WTC11 (cell line): ENCODE measurements around the gene NDUFB3. TPM values are rescaled to one million over a fixed set of nuclear protein-coding genes. Genes with fewer than 3 reads are reported as not detected.
"Not testable (repeated sequence)": the region's sequence is repeated elsewhere in the genome, so short reads cannot be mapped to it uniquely, and the experiment has no call there.

ENCODE experiments used
- ATAC-seq: fragments of 200-7000 bp; cut with Tn5 transposase; 2 replicates; pipeline ENCODE4 v1.10.0; 2021; ENCODE audit warnings: mild to moderate bottlenecking, moderate library complexity
- CTCF ChIA-PET: fragments of 300-600 bp; sonication (Branson Sonifier 250); formaldehyde crosslinking; loops from one replicate; lab custom pipeline; 2021; ENCODE audit warnings: antibody characterized with exemption; lab: Charles Lee
- POLR2A ChIA-PET: fragments of 350-600 bp; sonication (Branson Sonifier 250); formaldehyde crosslinking; loops from one replicate; lab custom pipeline; 2021; ENCODE audit warnings: antibody characterized with exemption; lab: Charles Lee
- DNase-seq: peaks from one replicate; pipeline ENCODE4 v3.0.0; 2021; ENCODE audit warnings: low spot score
- H3K27ac Mint-ChIP-seq: 2 replicates; pipeline ENCODE4 v1.8.0; 2021; ENCODE audit warnings: mixed read lengths
- H3K27me3 Mint-ChIP-seq: 2 replicates; pipeline ENCODE4 v1.8.0; 2021; ENCODE audit warnings: low read depth, mild to moderate bottlenecking, moderate library complexity, mixed read lengths
- H3K36me3 Mint-ChIP-seq: 2 replicates; pipeline ENCODE4 v1.8.0; 2021; ENCODE audit warnings: mixed read lengths
- H3K4me1 Mint-ChIP-seq: 2 replicates; pipeline ENCODE4 v1.8.0; 2022; ENCODE audit warnings: mixed read lengths
- H3K4me3 Mint-ChIP-seq: 2 replicates; pipeline ENCODE4 v1.8.0; 2021; ENCODE audit warnings: mild to moderate bottlenecking, moderate library complexity, mixed read lengths
- H3K9me3 Mint-ChIP-seq: 2 replicates; pipeline ENCODE4 v1.8.0; 2021; ENCODE audit warnings: mixed read lengths
- E2F5 ChIP-seq: sonication (generic); formaldehyde crosslinking; IDR thresholded peaks from 2 replicates; pipeline ENCODE4 v1.8.1; 2022; ENCODE audit warnings: mild to moderate bottlenecking, moderate library complexity, missing genetic modification reagents
- ETV6 ChIP-seq: sonication (generic); formaldehyde crosslinking; IDR thresholded peaks from 2 replicates; pipeline ENCODE4 v1.8.1; 2022; ENCODE audit warnings: mild to moderate bottlenecking, missing genetic modification reagents
- GABPB1 ChIP-seq: sonication (generic); formaldehyde crosslinking; IDR thresholded peaks from 2 replicates; pipeline ENCODE4 v1.8.1; 2023; ENCODE audit warnings: mild to moderate bottlenecking, missing genetic modification reagents
- JAZF1 ChIP-seq: fragments of 250-450 bp; sonication (Bioruptor Pico); IDR thresholded peaks from 2 replicates; pipeline ENCODE4 v1.9.0; 2021; ENCODE audit warnings: moderate library complexity, mild to moderate bottlenecking, inconsistent platforms
- MAX ChIP-seq: sonication (generic); formaldehyde crosslinking; IDR thresholded peaks from 2 replicates; pipeline ENCODE4 v1.8.0; 2022; ENCODE audit warnings: mild to moderate bottlenecking, missing genetic modification reagents
- NR3C1 ChIP-seq: sonication (generic); formaldehyde crosslinking; conservative IDR thresholded peaks from 2 replicates; pipeline ENCODE4 v1.8.1; 2023; ENCODE audit warnings: low read depth, mild to moderate bottlenecking, missing genetic modification reagents
- OVOL2 ChIP-seq: fragments of 250-450 bp; sonication (Bioruptor Pico); IDR thresholded peaks from 2 replicates; pipeline ENCODE4 v1.9.0; 2021; ENCODE audit warnings: mild to moderate bottlenecking, borderline replicate concordance
- PRDM15 ChIP-seq: sonication (generic); formaldehyde crosslinking; IDR thresholded peaks from 2 replicates; pipeline ENCODE4 v1.8.0; 2022; ENCODE audit warnings: missing genetic modification reagents
- ZNF263 ChIP-seq: sonication (generic); formaldehyde crosslinking; IDR thresholded peaks from 2 replicates; pipeline ENCODE4 v1.8.1; 2022; ENCODE audit warnings: low read depth, mild to moderate bottlenecking, moderate library complexity, missing genetic modification reagents
- ZNF671 ChIP-seq: fragments of 250-450 bp; sonication (Bioruptor Pico); IDR thresholded peaks from 2 replicates; pipeline ENCODE4 v1.8.0; 2021; ENCODE audit warnings: mild to moderate bottlenecking
- total RNA-seq: library from RNA; stranded (reverse); gene quantifications from 3 replicates; pipeline ENCODE4 v1.2.3, GENCODE V29; 2021
- TF ChIP-seq, protein P1 (sequence below): sonication (generic); formaldehyde crosslinking; IDR thresholded peaks from 2 replicates; pipeline ENCODE4 v1.8.0; 2022; ENCODE audit warnings: mild to moderate bottlenecking, missing genetic modification reagents
- TF ChIP-seq, protein P2 (sequence below): sonication (generic); formaldehyde crosslinking; IDR thresholded peaks from 2 replicates; pipeline ENCODE4 v1.8.0; 2023; ENCODE audit warnings: missing genetic modification reagents, mild to moderate bottlenecking, borderline replicate concordance
- TF ChIP-seq, protein P3 (sequence below): sonication (generic); formaldehyde crosslinking; IDR thresholded peaks from 2 replicates; pipeline ENCODE4 v1.8.0; 2023; ENCODE audit warnings: missing genetic modification reagents

Gene NDUFB3
- total RNA-seq, 1 experiment from 2014 or later = 66.8 TPM

DNA sequence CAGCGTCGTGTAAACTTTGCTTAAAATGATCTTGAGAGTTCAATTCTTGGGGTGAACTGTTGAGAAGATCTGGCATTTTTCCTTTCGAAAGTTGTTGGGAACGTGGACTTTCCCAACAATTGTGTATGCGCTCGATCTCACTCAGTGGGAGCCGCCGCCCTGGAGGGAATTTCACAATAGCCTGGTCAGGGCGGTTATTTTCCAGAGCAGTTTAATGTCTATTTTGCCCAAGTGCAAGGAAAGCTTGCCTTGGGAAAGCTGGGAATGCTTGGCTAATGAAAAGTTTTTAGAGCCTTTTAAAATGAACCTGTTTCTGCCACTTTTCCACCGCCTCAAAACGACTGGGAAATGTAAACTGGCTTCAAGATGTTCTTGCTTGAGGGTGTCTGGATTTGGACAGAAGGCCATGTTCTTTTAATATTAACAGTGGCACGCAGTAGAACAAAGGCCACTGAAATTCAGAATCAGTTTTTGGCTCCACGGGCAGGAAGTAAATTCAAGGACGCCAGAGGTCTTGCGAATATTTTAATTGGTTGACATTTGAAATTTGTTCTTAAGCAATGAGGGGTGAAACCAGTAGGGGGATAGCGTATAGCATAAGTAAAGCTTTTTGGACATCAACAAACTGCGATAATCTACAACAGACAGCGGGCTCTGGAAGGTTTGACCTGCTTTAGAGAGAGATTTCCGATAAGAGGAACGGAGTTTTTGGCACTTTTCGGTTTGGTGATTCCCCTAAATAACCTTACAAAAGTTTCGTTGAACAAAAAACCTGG, 45.3 kb downstream of the NDUFB3 start (continued):
- TF ChIP-seq ETV6 (CRISPR knock-in tag) = no peak
- no peak for TF ChIP-seq JAZF1 (CRISPR knock-in tag)
- TF ChIP-seq, protein P1, sequence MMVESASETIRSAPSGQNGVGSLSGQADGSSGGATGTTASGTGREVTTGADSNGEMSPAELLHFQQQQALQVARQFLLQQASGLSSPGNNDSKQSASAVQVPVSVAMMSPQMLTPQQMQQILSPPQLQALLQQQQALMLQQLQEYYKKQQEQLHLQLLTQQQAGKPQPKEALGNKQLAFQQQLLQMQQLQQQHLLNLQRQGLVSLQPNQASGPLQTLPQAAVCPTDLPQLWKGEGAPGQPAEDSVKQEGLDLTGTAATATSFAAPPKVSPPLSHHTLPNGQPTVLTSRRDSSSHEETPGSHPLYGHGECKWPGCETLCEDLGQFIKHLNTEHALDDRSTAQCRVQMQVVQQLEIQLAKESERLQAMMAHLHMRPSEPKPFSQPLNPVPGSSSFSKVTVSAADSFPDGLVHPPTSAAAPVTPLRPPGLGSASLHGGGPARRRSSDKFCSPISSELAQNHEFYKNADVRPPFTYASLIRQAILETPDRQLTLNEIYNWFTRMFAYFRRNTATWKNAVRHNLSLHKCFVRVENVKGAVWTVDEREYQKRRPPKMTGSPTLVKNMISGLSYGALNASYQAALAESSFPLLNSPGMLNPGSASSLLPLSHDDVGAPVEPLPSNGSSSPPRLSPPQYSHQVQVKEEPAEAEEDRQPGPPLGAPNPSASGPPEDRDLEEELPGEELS (CRISPR knock-in tag) = no peak
- no peak for TF ChIP-seq OVOL2 (CRISPR knock-in tag)
- TF ChIP-seq ZNF671 (CRISPR knock-in tag) = no peak
- TF ChIP-seq, all 79 proteins: peak for 0

- not testable (repeated sequence) for H3K9me3 Mint-ChIP-seq, H3K36me3 Mint-ChIP-seq, H3K27me3 Mint-ChIP-seq, DNase-seq, ATAC-seq
- peaks cover 43% of the 10 kb centered on the region for H3K4me1 Mint-ChIP-seq
- ChIA-PET POLR2A (interaction anchor here (0.6 to 1.5 kb wide), 5 partner anchors 9 to 229 kb away, joined by 3 to 5 read pairs (median 3); partner anchors contain the start of genes NIF3L1, ORC2 and PPIL3), CTCF (interaction anchor here (0.6 to 2.9 kb wide), 9 partner anchors 11 to 154 kb away, joined by 3 to 16 read pairs (median 5); partner anchors contain the start of genes CASP10 and ORC2)
- 0 out of 2 replicates have a peak overlapping the region, but pooled peaks have one; percentile 93 for H3K27ac Mint-ChIP-seq
- H3K4me3 Mint-ChIP-seq = peak overlapping the region; percentile 88
Observed at GRCh38 chr2:201117735-201118094, 45.9 kb downstream of the NDUFB3 start.

DNA sequence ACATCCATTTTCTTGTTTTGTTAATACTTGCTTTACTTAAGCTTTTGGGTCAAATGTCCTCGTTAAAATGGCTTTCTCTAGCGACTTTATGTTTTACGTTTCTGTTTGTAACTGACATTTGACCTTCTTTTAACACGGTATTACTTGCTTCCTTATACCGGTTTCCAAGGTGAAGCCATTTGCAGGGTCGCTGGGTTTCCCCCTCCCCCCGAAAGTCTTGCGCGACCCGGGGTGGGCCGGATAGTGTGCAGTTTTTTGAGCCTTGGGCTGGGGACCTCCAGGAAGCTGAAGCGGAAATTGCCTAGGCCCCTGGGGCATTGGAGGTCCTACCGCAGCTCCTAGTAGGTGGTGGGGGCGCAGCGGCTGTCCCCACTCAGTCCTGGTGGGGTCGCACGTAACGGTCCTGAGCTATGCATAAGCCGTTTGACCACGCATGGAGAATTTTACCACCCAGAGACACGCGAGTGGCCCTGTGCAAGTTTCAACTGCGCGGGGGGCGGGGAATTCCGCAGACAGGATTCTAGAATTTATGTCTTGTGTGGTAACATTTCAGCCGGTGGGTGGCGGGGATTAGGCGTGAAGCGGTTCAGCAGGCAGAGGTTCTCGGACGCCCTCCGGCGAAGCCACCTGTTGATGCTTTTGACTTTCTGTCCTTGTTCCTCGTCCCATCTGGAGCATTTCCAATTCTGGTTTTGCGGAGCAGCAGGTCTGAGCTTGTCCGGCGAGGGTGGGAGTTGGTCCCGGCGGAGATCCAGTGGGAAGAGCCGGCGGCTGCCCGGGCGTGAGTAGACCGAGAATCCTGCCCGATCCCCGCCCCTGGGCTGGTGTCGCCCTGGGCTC, 46.5 kb downstream of the NDUFB3 start:
- Mint-ChIP-seq H3K27ac (peak overlapping the region; percentile 95), H3K4me3 (peak overlapping the region; percentile 88)
- CTCF ChIA-PET = interaction anchor here (1.2 to 2.9 kb wide), 6 partner anchors 10 to 154 kb away, joined by 3 to 16 read pairs (median 8); partner anchors contain the start of genes CASP10 and ORC2
- TF ChIP-seq, protein P1 (CRISPR knock-in tag) = 0 out of 2 replicates have a peak, but pooled peaks have one; percentile 23
- TF ChIP-seq E2F5 = no peak
- TF ChIP-seq NR3C1 (CRISPR knock-in tag) = no peak
- peak; percentile 17; the same call in 1 of the 2 replicates for TF ChIP-seq MAX (CRISPR knock-in tag)
- TF ChIP-seq, protein P2, sequence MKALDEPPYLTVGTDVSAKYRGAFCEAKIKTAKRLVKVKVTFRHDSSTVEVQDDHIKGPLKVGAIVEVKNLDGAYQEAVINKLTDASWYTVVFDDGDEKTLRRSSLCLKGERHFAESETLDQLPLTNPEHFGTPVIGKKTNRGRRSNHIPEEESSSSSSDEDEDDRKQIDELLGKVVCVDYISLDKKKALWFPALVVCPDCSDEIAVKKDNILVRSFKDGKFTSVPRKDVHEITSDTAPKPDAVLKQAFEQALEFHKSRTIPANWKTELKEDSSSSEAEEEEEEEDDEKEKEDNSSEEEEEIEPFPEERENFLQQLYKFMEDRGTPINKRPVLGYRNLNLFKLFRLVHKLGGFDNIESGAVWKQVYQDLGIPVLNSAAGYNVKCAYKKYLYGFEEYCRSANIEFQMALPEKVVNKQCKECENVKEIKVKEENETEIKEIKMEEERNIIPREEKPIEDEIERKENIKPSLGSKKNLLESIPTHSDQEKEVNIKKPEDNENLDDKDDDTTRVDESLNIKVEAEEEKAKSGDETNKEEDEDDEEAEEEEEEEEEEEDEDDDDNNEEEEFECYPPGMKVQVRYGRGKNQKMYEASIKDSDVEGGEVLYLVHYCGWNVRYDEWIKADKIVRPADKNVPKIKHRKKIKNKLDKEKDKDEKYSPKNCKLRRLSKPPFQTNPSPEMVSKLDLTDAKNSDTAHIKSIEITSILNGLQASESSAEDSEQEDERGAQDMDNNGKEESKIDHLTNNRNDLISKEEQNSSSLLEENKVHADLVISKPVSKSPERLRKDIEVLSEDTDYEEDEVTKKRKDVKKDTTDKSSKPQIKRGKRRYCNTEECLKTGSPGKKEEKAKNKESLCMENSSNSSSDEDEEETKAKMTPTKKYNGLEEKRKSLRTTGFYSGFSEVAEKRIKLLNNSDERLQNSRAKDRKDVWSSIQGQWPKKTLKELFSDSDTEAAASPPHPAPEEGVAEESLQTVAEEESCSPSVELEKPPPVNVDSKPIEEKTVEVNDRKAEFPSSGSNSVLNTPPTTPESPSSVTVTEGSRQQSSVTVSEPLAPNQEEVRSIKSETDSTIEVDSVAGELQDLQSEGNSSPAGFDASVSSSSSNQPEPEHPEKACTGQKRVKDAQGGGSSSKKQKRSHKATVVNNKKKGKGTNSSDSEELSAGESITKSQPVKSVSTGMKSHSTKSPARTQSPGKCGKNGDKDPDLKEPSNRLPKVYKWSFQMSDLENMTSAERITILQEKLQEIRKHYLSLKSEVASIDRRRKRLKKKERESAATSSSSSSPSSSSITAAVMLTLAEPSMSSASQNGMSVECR (CRISPR knock-in tag) = 0 out of 2 replicates have a peak, but pooled peaks have one; percentile 37
- TF ChIP-seq, protein P3, sequence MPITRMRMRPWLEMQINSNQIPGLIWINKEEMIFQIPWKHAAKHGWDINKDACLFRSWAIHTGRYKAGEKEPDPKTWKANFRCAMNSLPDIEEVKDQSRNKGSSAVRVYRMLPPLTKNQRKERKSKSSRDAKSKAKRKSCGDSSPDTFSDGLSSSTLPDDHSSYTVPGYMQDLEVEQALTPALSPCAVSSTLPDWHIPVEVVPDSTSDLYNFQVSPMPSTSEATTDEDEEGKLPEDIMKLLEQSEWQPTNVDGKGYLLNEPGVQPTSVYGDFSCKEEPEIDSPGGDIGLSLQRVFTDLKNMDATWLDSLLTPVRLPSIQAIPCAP (CRISPR knock-in tag) = no peak
- TF ChIP-seq GABPB1 (CRISPR knock-in tag) = peak; percentile 38
- TF ChIP-seq ETV6 (CRISPR knock-in tag) = peak; percentile 76
- no peak for TF ChIP-seq PRDM15 (CRISPR knock-in tag)
- TF ChIP-seq ZNF263 (CRISPR knock-in tag) = no peak

More for the DNA sequence above, 46.5 kb downstream of the NDUFB3 start:
- DNase-seq = peak; percentile 76
- POLR2A ChIA-PET = interaction anchor here (0.7 to 1.5 kb wide), 3 partner anchors 8 to 229 kb away, joined by 3 to 5 read pairs (median 3); partner anchors contain the start of genes NIF3L1, ORC2 and PPIL3
- no peaks in the 10 kb centered on the region for H3K36me3 Mint-ChIP-seq
- H3K4me1 Mint-ChIP-seq = peaks cover 43% of the 10 kb centered on the region
- no peaks in the 10 kb centered on the region for H3K9me3 Mint-ChIP-seq
- H3K27me3 Mint-ChIP-seq = peaks cover 4% of the 10 kb centered on the region; the same call in 1 of the 2 replicates
- peak; percentile 49 for ATAC-seq
